ENCODE measurements around the gene ZNF414.
A peak's percentile ranks its signal among the peaks of the same experiment; 100 is the strongest.

DNA sequence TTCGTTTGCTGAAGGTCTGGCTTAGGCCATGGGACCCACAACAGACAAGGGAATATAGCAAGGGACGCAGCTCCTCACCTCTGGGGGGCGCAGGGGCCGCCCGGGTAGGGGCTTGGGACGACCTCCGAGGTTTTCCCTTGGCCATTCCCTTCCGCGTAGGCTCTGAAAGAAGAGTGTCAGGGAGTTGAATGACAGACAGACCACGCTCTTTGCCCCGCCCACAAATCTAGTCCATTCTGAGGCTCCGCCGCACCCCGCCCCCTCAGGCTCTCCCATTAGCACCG lies 11.4 kb upstream of the ZNF414 start:
- TF ChIP-seq POLR2AphosphoS5 (IDR thresholded peaks at IDR 0.05): peak in 2 of 4 donors; percentile 22 to 26
- TF ChIP-seq, protein P1, sequence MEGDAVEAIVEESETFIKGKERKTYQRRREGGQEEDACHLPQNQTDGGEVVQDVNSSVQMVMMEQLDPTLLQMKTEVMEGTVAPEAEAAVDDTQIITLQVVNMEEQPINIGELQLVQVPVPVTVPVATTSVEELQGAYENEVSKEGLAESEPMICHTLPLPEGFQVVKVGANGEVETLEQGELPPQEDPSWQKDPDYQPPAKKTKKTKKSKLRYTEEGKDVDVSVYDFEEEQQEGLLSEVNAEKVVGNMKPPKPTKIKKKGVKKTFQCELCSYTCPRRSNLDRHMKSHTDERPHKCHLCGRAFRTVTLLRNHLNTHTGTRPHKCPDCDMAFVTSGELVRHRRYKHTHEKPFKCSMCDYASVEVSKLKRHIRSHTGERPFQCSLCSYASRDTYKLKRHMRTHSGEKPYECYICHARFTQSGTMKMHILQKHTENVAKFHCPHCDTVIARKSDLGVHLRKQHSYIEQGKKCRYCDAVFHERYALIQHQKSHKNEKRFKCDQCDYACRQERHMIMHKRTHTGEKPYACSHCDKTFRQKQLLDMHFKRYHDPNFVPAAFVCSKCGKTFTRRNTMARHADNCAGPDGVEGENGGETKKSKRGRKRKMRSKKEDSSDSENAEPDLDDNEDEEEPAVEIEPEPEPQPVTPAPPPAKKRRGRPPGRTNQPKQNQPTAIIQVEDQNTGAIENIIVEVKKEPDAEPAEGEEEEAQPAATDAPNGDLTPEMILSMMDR (IDR thresholded peaks at IDR 0.05): no peak
- TF ChIP-seq POLR2A (IDR thresholded peaks at IDR 0.05): peak in 1 of 2 donors; percentile 24
- no peak for TF ChIP-seq EP300 (IDR thresholded peaks at IDR 0.05)
